Measurements from ENCODE around the gene TRPC6. TPM values are rescaled to one million over a fixed set of nuclear protein-coding genes. Genes with fewer than 3 reads are reported as not detected.

The TRPC6 gene
- total RNA-seq, 3 donors from 2014 or later, result 4.3 to 10.7 (median 6.2) TPM

- no peak for DNase-seq (ENCODE audit: low spot score in 2 of 2)
- no peaks in the 10 kb centered on the region for H3K9me3 ChIP-seq
- no peaks in the 10 kb centered on the region for H3K36me3 ChIP-seq
- TF ChIP-seq POLR2A (IDR thresholded peaks at IDR 0.05) (no peak), CTCF (IDR thresholded peaks at IDR 0.05) (no peak), POLR2AphosphoS5 (IDR thresholded peaks at IDR 0.05) (no peak)
- no peaks in the 10 kb centered on the region for H3K27me3 ChIP-seq
- no peaks in the 10 kb centered on the region for H3K4me1 ChIP-seq
- no peak overlapping the region for H3K4me3 ChIP-seq
- no peak overlapping the region for H3K27ac ChIP-seq
- intact Hi-C loops (cut with DNase I; ENCODE audit: low total_unique reads), result no loop called here
Observed at GRCh38 chr11:101600924-101601323, 17.1 kb upstream of the TRPC6 start.

GRCh38 chr11:101586965-101587364 is 3.2 kb upstream of the TRPC6 start:
- intact Hi-C loops (cut with DNase I; ENCODE audit: low total_unique reads), result no loop called here

GRCh38 chr11:101584655-101585054 is 848 bp upstream of the TRPC6 start:
- TF ChIP-seq POLR2A (IDR thresholded peaks at IDR 0.05) (no peak), CTCF (IDR thresholded peaks at IDR 0.05) (no peak), POLR2AphosphoS5 (IDR thresholded peaks at IDR 0.05) (no peak)
- Histone ChIP-seq H3K36me3 (no peaks in the 10 kb centered on the region), H3K27ac (peak overlapping the region; percentile 81 to 90), H3K27me3 (peaks cover 0 to 13% of the 10 kb centered on the region in 2 donors), H3K9me3 (no peaks in the 10 kb centered on the region), H3K4me1 (no peaks in the 10 kb centered on the region), H3K4me3 (peak overlapping the region in 2 of 3 donors; percentile 69 to 85)
- DNase-seq (ENCODE audit: low spot score in 2 of 2), result no peak
- intact Hi-C loops (cut with DNase I; ENCODE audit: low total_unique reads), result no loop called here

More at GRCh38 chr11:101586965-101587364, 3.2 kb upstream of the TRPC6 start:
- Histone ChIP-seq H3K4me1 (no peaks in the 10 kb centered on the region), H3K9me3 (no peaks in the 10 kb centered on the region), H3K36me3 (no peaks in the 10 kb centered on the region), H3K4me3 (no peak overlapping the region), H3K27ac (no peak overlapping the region), H3K27me3 (peaks cover 0 to 8% of the 10 kb centered on the region in 2 donors)
- no peak for DNase-seq (ENCODE audit: low spot score in 2 of 2)
- TF ChIP-seq POLR2A (IDR thresholded peaks at IDR 0.05) (no peak), POLR2AphosphoS5 (IDR thresholded peaks at IDR 0.05) (no peak), CTCF (IDR thresholded peaks at IDR 0.05) (no peak)

GRCh38 chr11:101584129-101584515 is 315 bp upstream of the TRPC6 start:
- Histone ChIP-seq H3K4me3 (peak overlapping the region; percentile 50 to 85 (median 69)), H3K4me1 (no peaks in the 10 kb centered on the region), H3K27me3 (peaks cover 0 to 13% of the 10 kb centered on the region in 2 donors), H3K9me3 (no peaks in the 10 kb centered on the region), H3K36me3 (no peaks in the 10 kb centered on the region), H3K27ac (peak overlapping the region; percentile 81 to 90)
- DNase-seq (ENCODE audit: low spot score in 2 of 2), result no peak
- no peak for TF ChIP-seq POLR2A (IDR thresholded peaks at IDR 0.05)
- TF ChIP-seq CTCF (IDR thresholded peaks at IDR 0.05), result no peak
- TF ChIP-seq POLR2AphosphoS5 (IDR thresholded peaks at IDR 0.05), result no peak
- intact Hi-C loops (cut with DNase I; ENCODE audit: low total_unique reads), result no loop called here

- no peak for TF ChIP-seq POLR2AphosphoS5 (IDR thresholded peaks at IDR 0.05)
- TF ChIP-seq CTCF (IDR thresholded peaks at IDR 0.05), result no peak
- TF ChIP-seq POLR2A (IDR thresholded peaks at IDR 0.05), result no peak
- no peaks in the 10 kb centered on the region for H3K4me1 ChIP-seq
- peak overlapping the region; percentile 50 to 85 (median 69) for H3K4me3 ChIP-seq
- H3K27me3 ChIP-seq, result peaks cover 0 to 13% of the 10 kb centered on the region in 2 donors
- no peaks in the 10 kb centered on the region for H3K36me3 ChIP-seq
- H3K27ac ChIP-seq, result peak overlapping the region; percentile 81 to 90
- intact Hi-C loops (cut with DNase I; ENCODE audit: low total_unique reads), result no loop called here
- H3K9me3 ChIP-seq, result no peaks in the 10 kb centered on the region
- no peak for DNase-seq (ENCODE audit: low spot score in 2 of 2)
Observed at GRCh38 chr11:101582989-101583250, 887 bp downstream of the TRPC6 start.
